Liver (tissue), 9 donors: ENCODE measurements around the gene OR2AG2. TPM values are rescaled to one million over a fixed set of nuclear protein-coding genes. Genes with fewer than 3 reads are reported as not detected.

Experiments
- DNase-seq: peaks from one replicate; pipeline ENCODE4 v3.0.0-alpha.2; 2017; ENCODE audit warnings: low spot score
- H3K27ac ChIP-seq, 2 donors: one replicate each; pipeline ENCODE4 v1.7.0; 2013; ENCODE audit warnings: inconsistent platforms in 2 of 2, low read length in 2 of 2, control low read depth in 1 of 2, low read depth in 1 of 2, mild to moderate bottlenecking in 1 of 2
- H3K27me3 ChIP-seq, 4 donors: one replicate each; pipeline versions ENCODE4 v1.6.1 to v1.7.0; 2013; ENCODE audit warnings: low read length in 3 of 4, inconsistent platforms in 1 of 4, mild to moderate bottlenecking in 1 of 4, moderate library complexity in 1 of 4; ENCODE audit not compliant: control insufficient read depth in 4 of 4, insufficient read depth in 4 of 4
- H3K36me3 ChIP-seq, 4 donors: one replicate each; pipeline versions ENCODE4 v1.6.1 to v1.7.0; 2013; ENCODE audit warnings: low read length in 3 of 4, mild to moderate bottlenecking in 3 of 4, low read depth in 1 of 4, moderate library complexity in 1 of 4; ENCODE audit not compliant: control insufficient read depth in 4 of 4, insufficient read depth in 3 of 4
- H3K4me1 ChIP-seq, 4 donors: one replicate each; pipeline versions ENCODE4 v1.6.1 to v1.7.0; 2013; ENCODE audit warnings: low read length in 3 of 4, mild to moderate bottlenecking in 3 of 4, moderate library complexity in 1 of 4; ENCODE audit not compliant: control insufficient read depth in 4 of 4, insufficient read depth in 4 of 4
- H3K4me3 ChIP-seq, 3 donors: one replicate each; pipeline versions ENCODE4 v1.6.1 to v1.7.0; 2013; ENCODE audit warnings: low read length in 3 of 3, control low read depth in 1 of 3, low read depth in 1 of 3, mild to moderate bottlenecking in 1 of 3
- H3K9ac ChIP-seq, 2 donors: one replicate each; pipeline ENCODE4 v1.7.0; 2013; ENCODE audit warnings: low read length in 2 of 2, mild to moderate bottlenecking in 2 of 2, moderate library complexity in 2 of 2, control low read depth in 1 of 2, low read depth in 1 of 2
- H3K9me3 ChIP-seq, 4 donors: one replicate each; pipeline versions ENCODE4 v1.6.1 to v1.7.0; 2013; ENCODE audit warnings: low read length in 3 of 4; ENCODE audit not compliant: control insufficient read depth in 4 of 4
- ATF3 ChIP-seq: IDR thresholded peaks from 2 replicates; pipeline ENCODE4 v1.6.1; 2016; ENCODE audit warnings: antibody characterized with exemption
- CTCF ChIP-seq: fragments of 150-350 bp; IDR thresholded peaks from 2 replicates; pipeline ENCODE4 v1.5.1; 2017; ENCODE audit warnings: improper control_type of control experiment, low read depth, low read length; ENCODE audit not compliant: missing input control
- EGR1 ChIP-seq, 2 donors: IDR thresholded peaks; 2 replicates each; pipeline ENCODE4 v1.6.1; 2016 to 2018; ENCODE audit warnings: antibody characterized with exemption in 2 of 2, low read depth in 2 of 2
- FOXA2 ChIP-seq: IDR thresholded peaks from 2 replicates; pipeline ENCODE4 v1.6.1; 2016; ENCODE audit warnings: antibody characterized with exemption
- GABPA ChIP-seq, 2 donors: IDR thresholded peaks in 1 of 2; conservative IDR thresholded peaks in 1 of 2; 2 replicates each; pipeline ENCODE4 v1.6.1; 2016; ENCODE audit warnings: antibody characterized with exemption in 2 of 2, mild to moderate bottlenecking in 1 of 2, moderate library complexity in 1 of 2
- HNF4A ChIP-seq, 2 donors: conservative IDR thresholded peaks; 2 replicates each; pipeline ENCODE4 v1.6.1; 2016; ENCODE audit warnings: antibody characterized with exemption in 2 of 2, mild to moderate bottlenecking in 2 of 2
- HNF4G ChIP-seq: IDR thresholded peaks from 2 replicates; pipeline ENCODE4 v1.6.1; 2016; ENCODE audit warnings: antibody characterized with exemption
- JUND ChIP-seq, 2 donors: IDR thresholded peaks; 2 replicates each; pipeline ENCODE4 v1.6.1; 2016; ENCODE audit warnings: antibody characterized with exemption in 2 of 2
- MAX ChIP-seq: IDR thresholded peaks from 2 replicates; pipeline ENCODE4 v1.6.1; 2016; ENCODE audit warnings: antibody characterized with exemption
- NR2F2 ChIP-seq: IDR thresholded peaks from 2 replicates; pipeline ENCODE4 v1.6.1; 2016; ENCODE audit warnings: antibody characterized with exemption
- RAD21 ChIP-seq, 2 donors: IDR thresholded peaks; 2 replicates each; pipeline ENCODE4 v1.6.1; 2016; ENCODE audit warnings: antibody characterized with exemption in 2 of 2, mild to moderate bottlenecking in 2 of 2
- RXRA ChIP-seq, 2 donors: IDR thresholded peaks; 2 replicates each; pipeline ENCODE4 v1.6.1; 2017 to 2018; ENCODE audit warnings: antibody characterized with exemption in 2 of 2, mild to moderate bottlenecking in 1 of 2
- SP1 ChIP-seq: IDR thresholded peaks from 2 replicates; pipeline ENCODE4 v1.6.1; 2018; ENCODE audit warnings: antibody characterized with exemption, mild to moderate bottlenecking
- TAF1 ChIP-seq: conservative IDR thresholded peaks from 2 replicates; pipeline ENCODE4 v1.6.1; 2016; ENCODE audit warnings: antibody characterized with exemption, mild to moderate bottlenecking
- YY1 ChIP-seq: IDR thresholded peaks from 2 replicates; pipeline ENCODE4 v1.6.1; 2016; ENCODE audit warnings: antibody characterized with exemption, mild to moderate bottlenecking
- ZBTB33 ChIP-seq: IDR thresholded peaks from 2 replicates; pipeline ENCODE4 v1.6.1; 2016; ENCODE audit warnings: antibody characterized with exemption
- WGBS: extraction: QIAGEN DNeasy Blood & Tissue Kit; methylation state at CpG from one replicate; pipeline ENCODE4 v1.1.7; 2013; 5-methylcytosine and 5-hydroxymethylcytosine counted together
- polyA plus RNA-seq, 2 donors: library from polyadenylated mRNA; stranded (reverse) in 1 of 2; unstranded in 1 of 2; fragments of 200-250 nt in 1 of 2; fragments of >200 nt in 1 of 2; fragmentation: Nextera tagmentation in 1 of 2; extraction: Ambion mirVana in 1 of 2; gene quantifications; one replicate each; pipeline versions ENCODE4 v1.2.1 to v1.2.3, GENCODE V29; 2013 to 2015
- total RNA-seq, 2 donors: library from RNA; depleted of rRNA; stranded (reverse); fragments of >200 nt; gene quantifications; one replicate each; pipeline ENCODE4 v1.2.3, GENCODE V29; 2014
- donor health status: healthy.
- donor health status: healthy.
- donor health status: healthy.
- donor health status: healthy.
- donor health status: healthy.

The OR2AG2 gene
- total RNA-seq (under 1 TPM in 1 of 2 donors, not detected in 1; under 0.01 TPM), polyA plus RNA-seq (not detected)

GRCh38 chr11:6771926-6772893 lies at the start of gene OR2AG2:
Gene OR2AG2, minus strand, starts transcription at chr11:6771976. Its CDS starts 3,019 bp downstream, at chr11:6768957.
- Histone ChIP-seq H3K9me3 (no peaks in the 10 kb centered on the region), H3K4me1 (no peaks in the 10 kb centered on the region), H3K9ac (no peak within 1 kb of the TSS), H3K27ac (no peak within 1 kb of the TSS), H3K4me3 (no peak within 1 kb of the TSS), H3K36me3 (no peaks in the 10 kb centered on the region), H3K27me3 (no peaks in the 10 kb centered on the region)
- TF ChIP-seq FOXA2 (no peak), EGR1 (IDR thresholded peaks at IDR 0.05; ENCODE audit: low read depth in 2 of 2) (no peak), YY1 (no peak), HNF4G (no peak), NR2F2 (no peak), JUND (IDR thresholded peaks at IDR 0.05) (no peak), SP1 (no peak), ZBTB33 (no peak), RXRA (IDR thresholded peaks at IDR 0.05) (no peak), ATF3 (no peak), RAD21 (IDR thresholded peaks at IDR 0.05) (no peak), TAF1 (no peak), HNF4A (conservative IDR thresholded peaks at IDR 0.05) (no peak), CTCF (no peak), MAX (no peak), GABPA (IDR thresholded peaks at IDR 0.05 in 1 of 2, conservative IDR thresholded peaks at IDR 0.05 in 1 of 2) (no peak)
- no peak for DNase-seq
- WGBS, result 68% methylated on average over 4 of the region's 4 CpGs

- no peaks in the 10 kb centered on the region for H3K4me1 ChIP-seq
- no peak for DNase-seq
- no peaks in the 10 kb centered on the region for H3K36me3 ChIP-seq
- TF ChIP-seq NR2F2 (no peak), ATF3 (no peak), SP1 (no peak), EGR1 (IDR thresholded peaks at IDR 0.05; ENCODE audit: low read depth in 2 of 2) (no peak), GABPA (IDR thresholded peaks at IDR 0.05 in 1 of 2, conservative IDR thresholded peaks at IDR 0.05 in 1 of 2) (no peak), YY1 (no peak), HNF4A (conservative IDR thresholded peaks at IDR 0.05) (no peak), HNF4G (no peak)
- H3K27me3 ChIP-seq, result no peaks in the 10 kb centered on the region
- no peak overlapping the region for H3K27ac ChIP-seq
- WGBS, result 92% methylated on average over 5 of the region's 5 CpGs
- no peak overlapping the region for H3K9ac ChIP-seq
- no peak overlapping the region for H3K4me3 ChIP-seq
- H3K9me3 ChIP-seq, result peaks cover 0 to 11% (median 0%) of the 10 kb centered on the region in 4 donors
Observed at GRCh38 chr11:6818967-6819366, 47.2 kb upstream of the OR2AG2 start.
